HEK293 (cell line): ENCODE data around the gene NEDD1.

Experiments
- CTCF ChIA-PET: fragments of 350-600 bp; formaldehyde crosslinking; extraction: SDS; loops from one replicate; lab custom pipeline; 2021; ENCODE audit warnings: antibody characterized with exemption; lab: Yijun Ruan, JAX
- POLR2A ChIA-PET: fragments of 300-600 bp; formaldehyde crosslinking; extraction: SDS; loops from one replicate; lab custom pipeline; 2020; ENCODE audit warnings: antibody characterized with exemption, inconsistent platforms; lab: Yijun Ruan, JAX
- H3K27ac ChIP-seq: fragments of 200-500 bp; sonication (Bioruptor generic); 2 replicates; pipeline ENCODE4 v1.5.1; 2014; ENCODE audit warnings: low read depth, low read length, control low read depth, inconsistent platforms; ENCODE audit errors: extremely low read depth
- H3K36me3 ChIP-seq, 2 experiments: fragments of 200-500 bp in 1 of 2; sonication (Bioruptor generic) in 1 of 2; 1 replicate in 1 of 2; 2 replicates in 1 of 2; pipeline ENCODE4 v1.5.1; 2014 to 2017; ENCODE audit warnings: inconsistent platforms in 2 of 2, low read length in 2 of 2; ENCODE audit not compliant: control insufficient read depth in 2 of 2, insufficient read depth in 1 of 2
- H3K4me1 ChIP-seq: fragments of 200-500 bp; sonication (Bioruptor generic); 2 replicates; pipeline ENCODE4 v1.5.1; 2014; ENCODE audit warnings: mild to moderate bottlenecking, low read length, inconsistent platforms; ENCODE audit not compliant: control insufficient read depth, insufficient read depth
- H3K4me3 ChIP-seq: 2 replicates; pipeline ENCODE4 v1.5.1; 2011; ENCODE audit warnings: low read depth, mild to moderate bottlenecking, control low read depth, low read length, moderate library complexity
- H3K9me3 ChIP-seq: fragments of 200-500 bp; sonication (Bioruptor generic); 2 replicates; pipeline ENCODE4 v1.5.1; 2014; ENCODE audit warnings: low read depth, low read length, inconsistent platforms; ENCODE audit not compliant: control insufficient read depth, insufficient read depth
- GLIS1 ChIP-seq: fragments of 450-650 bp; formaldehyde crosslinking; IDR thresholded peaks from 2 replicates; pipeline ENCODE4 v1.5.1; 2016; ENCODE audit warnings: missing biosample characterization, missing genetic modification characterization
- REPIN1 ChIP-seq: fragments of 450-650 bp; formaldehyde crosslinking; IDR thresholded peaks from 2 replicates; pipeline ENCODE4 v1.5.1; 2017; ENCODE audit warnings: missing biosample characterization, missing genetic modification characterization, low read depth
- WT1 ChIP-seq: fragments of 450-650 bp; formaldehyde crosslinking; IDR thresholded peaks from 2 replicates; pipeline ENCODE4 v1.5.1; 2016; ENCODE audit warnings: missing biosample characterization, missing genetic modification characterization
- ZNF266 ChIP-seq: fragments of 450-650 bp; formaldehyde crosslinking; IDR thresholded peaks from 2 replicates; pipeline ENCODE4 v1.5.1; 2016; ENCODE audit warnings: missing biosample characterization, missing genetic modification characterization, low read depth
- ZNF274 ChIP-seq, 2 experiments: fragments of 200-500 bp in 1 of 2; fragments of 450-650 bp in 1 of 2; sonication (Bioruptor generic) in 1 of 2; formaldehyde crosslinking in 1 of 2; IDR thresholded peaks; 2 replicates each; pipeline versions ENCODE4 v1.5.1 to v1.6.1; 2014 to 2016; ENCODE audit warnings: borderline replicate concordance in 1 of 2, inconsistent platforms in 1 of 2, low read length in 1 of 2, missing biosample characterization in 1 of 2, missing genetic modification characterization in 1 of 2
- ZNF311 ChIP-seq: fragments of 450-650 bp; formaldehyde crosslinking; IDR thresholded peaks from 2 replicates; pipeline ENCODE4 v1.5.1; 2017; ENCODE audit warnings: missing biosample characterization, missing genetic modification characterization, borderline replicate concordance
- ZNF394 ChIP-seq: fragments of 450-650 bp; formaldehyde crosslinking; IDR thresholded peaks from 2 replicates; pipeline ENCODE4 v1.5.1; 2016; ENCODE audit warnings: missing biosample characterization, missing genetic modification characterization, mild to moderate bottlenecking, moderate library complexity, borderline replicate concordance
- ZNF48 ChIP-seq: fragments of 450-650 bp; formaldehyde crosslinking; IDR thresholded peaks from 2 replicates; pipeline ENCODE4 v1.5.1; 2016; ENCODE audit warnings: missing biosample characterization, missing genetic modification characterization
- ZNF548 ChIP-seq: fragments of 450-650 bp; formaldehyde crosslinking; IDR thresholded peaks from 2 replicates; pipeline ENCODE4 v1.5.1; 2016; ENCODE audit warnings: missing biosample characterization, missing genetic modification characterization
- ZNF626 ChIP-seq: fragments of 450-650 bp; sonication (Bioruptor Pico); formaldehyde crosslinking; IDR thresholded peaks from 2 replicates; pipeline ENCODE4 v1.5.1; 2018; ENCODE audit warnings: missing biosample characterization, missing genetic modification characterization, inconsistent platforms
- ZNF629 ChIP-seq: fragments of 450-650 bp; formaldehyde crosslinking; IDR thresholded peaks from 2 replicates; pipeline ENCODE4 v1.5.1; 2017; ENCODE audit warnings: missing biosample characterization, missing genetic modification characterization
- ZNF654 ChIP-seq: fragments of 450-650 bp; formaldehyde crosslinking; IDR thresholded peaks from 2 replicates; pipeline ENCODE4 v1.5.1; 2016; ENCODE audit warnings: low read depth, missing biosample characterization, missing genetic modification characterization
- ZNF670 ChIP-seq: fragments of 450-650 bp; formaldehyde crosslinking; IDR thresholded peaks from 2 replicates; pipeline ENCODE4 v1.5.1; 2016; ENCODE audit warnings: missing biosample characterization, missing genetic modification characterization, low read depth
- TF ChIP-seq, protein P1 (sequence below): fragments of 450-650 bp; formaldehyde crosslinking; IDR thresholded peaks from 2 replicates; pipeline ENCODE4 v1.5.1; 2016; ENCODE audit warnings: missing biosample characterization, missing genetic modification characterization
- TF ChIP-seq, protein P2 (sequence below): fragments of 450-650 bp; formaldehyde crosslinking; IDR thresholded peaks from 2 replicates; pipeline ENCODE4 v1.5.1; 2016; ENCODE audit warnings: missing biosample characterization, missing genetic modification characterization
- TF ChIP-seq, protein P3 (sequence below): fragments of 450-650 bp; formaldehyde crosslinking; IDR thresholded peaks from 2 replicates; pipeline ENCODE4 v1.5.0; 2017; ENCODE audit warnings: missing biosample characterization, missing genetic modification characterization, borderline replicate concordance

NEDD1 gene

DNA sequence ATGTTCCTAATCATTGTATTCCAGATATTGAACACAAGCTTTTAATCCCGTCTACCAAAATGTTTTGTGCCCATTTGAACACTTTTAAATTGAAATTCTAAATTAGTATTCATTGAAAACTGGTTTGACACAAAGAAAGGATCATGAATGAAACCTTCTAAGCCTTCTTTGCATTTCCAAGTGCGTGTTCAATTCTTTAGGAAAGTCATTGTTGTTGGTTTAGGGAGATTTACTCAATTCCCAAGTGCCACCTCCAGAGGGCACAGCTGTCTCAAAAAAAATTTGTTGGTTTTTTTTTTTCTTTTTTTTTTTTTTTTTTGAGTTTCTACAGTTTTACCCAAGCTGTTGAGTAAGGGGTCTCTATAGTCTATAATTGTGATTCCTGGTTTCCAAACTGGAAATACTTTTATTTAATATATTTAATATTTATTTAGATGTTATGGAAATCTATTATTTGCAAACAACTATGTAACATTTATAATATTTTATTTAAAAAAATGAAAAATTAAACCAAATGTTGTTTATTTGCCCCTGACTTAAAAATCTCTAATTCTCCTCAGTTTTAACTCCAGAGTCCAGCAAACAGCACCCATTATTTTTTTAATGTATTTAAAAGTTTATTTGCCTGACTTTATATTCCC is 79.9 kb downstream of the NEDD1 start:
- Histone ChIP-seq H3K4me3 (no peak overlapping the region), H3K9me3 (no peaks in the 10 kb centered on the region), H3K27ac (no peak overlapping the region), H3K4me1 (no peaks in the 10 kb centered on the region), H3K36me3 (no peaks in the 10 kb centered on the region)
- TF ChIP-seq ZNF654 (tag by site-specific recombination) (peak; percentile 38), ZNF548 (tag by site-specific recombination) (no peak), ZNF629 (tag by site-specific recombination) (no peak), ZNF274 (IDR thresholded peaks at IDR 0.05; ENCODE audit: low read length) (no peak), ZNF274 (tag by site-specific recombination; IDR thresholded peaks at IDR 0.05; ENCODE audit: borderline replicate concordance) (no peak), ZNF626 (tag by site-specific recombination) (no peak)
- TF ChIP-seq, protein P1, sequence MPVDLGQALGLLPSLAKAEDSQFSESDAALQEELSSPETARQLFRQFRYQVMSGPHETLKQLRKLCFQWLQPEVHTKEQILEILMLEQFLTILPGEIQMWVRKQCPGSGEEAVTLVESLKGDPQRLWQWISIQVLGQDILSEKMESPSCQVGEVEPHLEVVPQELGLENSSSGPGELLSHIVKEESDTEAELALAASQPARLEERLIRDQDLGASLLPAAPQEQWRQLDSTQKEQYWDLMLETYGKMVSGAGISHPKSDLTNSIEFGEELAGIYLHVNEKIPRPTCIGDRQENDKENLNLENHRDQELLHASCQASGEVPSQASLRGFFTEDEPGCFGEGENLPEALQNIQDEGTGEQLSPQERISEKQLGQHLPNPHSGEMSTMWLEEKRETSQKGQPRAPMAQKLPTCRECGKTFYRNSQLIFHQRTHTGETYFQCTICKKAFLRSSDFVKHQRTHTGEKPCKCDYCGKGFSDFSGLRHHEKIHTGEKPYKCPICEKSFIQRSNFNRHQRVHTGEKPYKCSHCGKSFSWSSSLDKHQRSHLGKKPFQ (tag by site-specific recombination), result no peak
- ChIA-PET POLR2A (interaction anchor here (0.6 to 0.7 kb wide), 2 partner anchors 637 to 1300 kb away, joined by 4 read pairs; no protein-coding TSS in a partner anchor), CTCF (interaction anchor here (0.7 to 2.6 kb wide), 17 partner anchors 9 to 418 kb away, joined by 3 to 13 read pairs (median 4); no protein-coding TSS in a partner anchor)

DNA sequence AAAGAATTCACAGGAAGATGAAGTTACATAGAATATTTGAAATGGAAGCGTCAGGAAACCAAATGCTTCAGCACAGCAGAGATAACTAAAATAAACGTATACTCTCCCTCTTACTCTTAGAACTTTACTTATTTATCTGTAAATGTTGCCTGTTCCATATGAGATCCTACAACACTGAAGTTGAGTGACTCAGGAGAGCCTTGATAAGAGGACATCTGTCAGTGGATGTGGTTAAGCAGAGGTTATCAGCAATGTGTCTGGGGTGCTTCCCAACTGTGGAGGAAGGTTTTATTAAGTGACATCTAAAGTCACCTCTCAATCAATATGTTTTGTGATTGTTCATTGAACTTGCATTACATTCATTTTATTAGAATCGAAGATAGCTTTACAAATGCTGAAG is 81.9 kb downstream of the NEDD1 start:
- Histone ChIP-seq H3K9me3 (no peaks in the 10 kb centered on the region), H3K36me3 (no peaks in the 10 kb centered on the region), H3K4me3 (no peak overlapping the region), H3K27ac (no peak overlapping the region), H3K4me1 (no peaks in the 10 kb centered on the region)
- no peak for TF ChIP-seq ZNF266
- ChIA-PET CTCF (interaction anchor here (0.8 to 2.6 kb wide), 3 partner anchors 9 to 320 kb away, joined by 3 to 13 read pairs (median 4); no protein-coding TSS in a partner anchor), POLR2A (interaction anchor here (0.8 kb wide), 1 partner anchor 363 kb away, joined by 3 read pairs; no protein-coding TSS in a partner anchor)

DNA sequence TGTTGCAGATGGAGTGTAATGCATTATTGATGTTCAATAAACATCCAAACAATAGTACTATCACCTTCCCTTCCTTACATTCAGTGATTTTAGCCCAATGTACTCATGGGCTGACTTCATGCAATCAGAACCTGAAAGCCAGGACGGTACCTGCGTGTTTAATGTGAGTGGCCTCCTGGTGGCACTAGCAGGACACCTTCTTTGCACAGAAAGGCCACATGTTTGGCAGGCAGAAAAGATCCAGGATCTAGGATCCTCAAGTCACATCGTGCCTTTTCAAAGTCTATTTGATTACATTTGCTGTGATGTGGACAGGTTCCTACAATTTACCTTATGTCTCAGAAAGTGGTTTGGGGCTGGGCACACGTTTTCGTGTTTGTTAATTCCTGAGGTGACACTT is 82.9 kb downstream of the NEDD1 start:
- ChIA-PET POLR2A (no interaction called here), CTCF (interaction anchor here (0.7 to 2.6 kb wide), 5 partner anchors 35 to 1207 kb away, joined by 3 to 13 read pairs (median 3); no protein-coding TSS in a partner anchor)
- Histone ChIP-seq H3K27ac (no peak overlapping the region), H3K4me1 (no peaks in the 10 kb centered on the region), H3K36me3 (no peaks in the 10 kb centered on the region), H3K9me3 (no peaks in the 10 kb centered on the region), H3K4me3 (no peak overlapping the region)
- TF ChIP-seq ZNF654 (tag by site-specific recombination) (peak; percentile 67), ZNF48 (tag by site-specific recombination) (no peak)

DNA sequence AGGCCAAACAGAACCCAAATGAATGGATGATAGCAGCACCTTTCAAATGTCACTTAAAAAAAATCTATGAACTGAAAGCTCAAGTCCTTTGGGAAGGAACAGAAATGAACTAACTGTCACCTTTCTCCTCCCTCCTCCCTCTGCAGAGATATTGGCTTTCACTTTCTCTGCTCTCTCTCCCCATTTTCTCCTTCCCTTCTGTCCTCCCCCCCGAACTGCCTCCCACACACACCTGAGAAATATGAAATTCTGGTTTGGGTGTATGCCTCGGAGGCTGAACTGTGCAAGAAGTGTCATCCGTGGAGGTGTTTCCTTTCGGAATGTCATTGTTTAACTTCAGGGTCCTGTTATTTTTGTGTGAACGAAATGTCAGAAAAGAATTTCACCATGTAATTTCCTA is 87.8 kb downstream of the NEDD1 start:
- POLR2A ChIA-PET, result no interaction called here
- H3K4me3 ChIP-seq, result no peak overlapping the region
- H3K4me1 ChIP-seq, result no peaks in the 10 kb centered on the region
- no peak overlapping the region for H3K27ac ChIP-seq
- H3K36me3 ChIP-seq, result no peaks in the 10 kb centered on the region
- CTCF ChIA-PET, result no interaction called here
- no peaks in the 10 kb centered on the region for H3K9me3 ChIP-seq
- TF ChIP-seq WT1 (tag by site-specific recombination) (no peak), GLIS1 (tag by site-specific recombination) (no peak), ZNF394 (tag by site-specific recombination) (no peak), REPIN1 (tag by site-specific recombination) (no peak), ZNF670 (tag by site-specific recombination) (no peak), ZNF311 (no peak)
- TF ChIP-seq, protein P2, sequence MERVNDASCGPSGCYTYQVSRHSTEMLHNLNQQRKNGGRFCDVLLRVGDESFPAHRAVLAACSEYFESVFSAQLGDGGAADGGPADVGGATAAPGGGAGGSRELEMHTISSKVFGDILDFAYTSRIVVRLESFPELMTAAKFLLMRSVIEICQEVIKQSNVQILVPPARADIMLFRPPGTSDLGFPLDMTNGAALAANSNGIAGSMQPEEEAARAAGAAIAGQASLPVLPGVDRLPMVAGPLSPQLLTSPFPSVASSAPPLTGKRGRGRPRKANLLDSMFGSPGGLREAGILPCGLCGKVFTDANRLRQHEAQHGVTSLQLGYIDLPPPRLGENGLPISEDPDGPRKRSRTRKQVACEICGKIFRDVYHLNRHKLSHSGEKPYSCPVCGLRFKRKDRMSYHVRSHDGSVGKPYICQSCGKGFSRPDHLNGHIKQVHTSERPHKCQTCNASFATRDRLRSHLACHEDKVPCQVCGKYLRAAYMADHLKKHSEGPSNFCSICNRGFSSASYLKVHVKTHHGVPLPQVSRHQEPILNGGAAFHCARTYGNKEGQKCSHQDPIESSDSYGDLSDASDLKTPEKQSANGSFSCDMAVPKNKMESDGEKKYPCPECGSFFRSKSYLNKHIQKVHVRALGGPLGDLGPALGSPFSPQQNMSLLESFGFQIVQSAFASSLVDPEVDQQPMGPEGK (tag by site-specific recombination), result no peak
- TF ChIP-seq, protein P3, sequence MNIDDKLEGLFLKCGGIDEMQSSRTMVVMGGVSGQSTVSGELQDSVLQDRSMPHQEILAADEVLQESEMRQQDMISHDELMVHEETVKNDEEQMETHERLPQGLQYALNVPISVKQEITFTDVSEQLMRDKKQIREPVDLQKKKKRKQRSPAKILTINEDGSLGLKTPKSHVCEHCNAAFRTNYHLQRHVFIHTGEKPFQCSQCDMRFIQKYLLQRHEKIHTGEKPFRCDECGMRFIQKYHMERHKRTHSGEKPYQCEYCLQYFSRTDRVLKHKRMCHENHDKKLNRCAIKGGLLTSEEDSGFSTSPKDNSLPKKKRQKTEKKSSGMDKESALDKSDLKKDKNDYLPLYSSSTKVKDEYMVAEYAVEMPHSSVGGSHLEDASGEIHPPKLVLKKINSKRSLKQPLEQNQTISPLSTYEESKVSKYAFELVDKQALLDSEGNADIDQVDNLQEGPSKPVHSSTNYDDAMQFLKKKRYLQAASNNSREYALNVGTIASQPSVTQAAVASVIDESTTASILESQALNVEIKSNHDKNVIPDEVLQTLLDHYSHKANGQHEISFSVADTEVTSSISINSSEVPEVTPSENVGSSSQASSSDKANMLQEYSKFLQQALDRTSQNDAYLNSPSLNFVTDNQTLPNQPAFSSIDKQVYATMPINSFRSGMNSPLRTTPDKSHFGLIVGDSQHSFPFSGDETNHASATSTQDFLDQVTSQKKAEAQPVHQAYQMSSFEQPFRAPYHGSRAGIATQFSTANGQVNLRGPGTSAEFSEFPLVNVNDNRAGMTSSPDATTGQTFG, result no peak
